Activated T-cell treated with anti-CD3 and anti-CD28 coated beads, Interleukin-2, amount 50 U/mL, for 48 hours (primary cell): Measurements from ENCODE around the gene CHI3L2.
A peak's percentile ranks its signal among the peaks of the same experiment; 100 is the strongest.

ENCODE experiments used
- DNase-seq, 2 experiments: peaks; one replicate each; pipeline ENCODE4 v3.0.0-alpha.2; 2020

CHI3L2 gene

DNA sequence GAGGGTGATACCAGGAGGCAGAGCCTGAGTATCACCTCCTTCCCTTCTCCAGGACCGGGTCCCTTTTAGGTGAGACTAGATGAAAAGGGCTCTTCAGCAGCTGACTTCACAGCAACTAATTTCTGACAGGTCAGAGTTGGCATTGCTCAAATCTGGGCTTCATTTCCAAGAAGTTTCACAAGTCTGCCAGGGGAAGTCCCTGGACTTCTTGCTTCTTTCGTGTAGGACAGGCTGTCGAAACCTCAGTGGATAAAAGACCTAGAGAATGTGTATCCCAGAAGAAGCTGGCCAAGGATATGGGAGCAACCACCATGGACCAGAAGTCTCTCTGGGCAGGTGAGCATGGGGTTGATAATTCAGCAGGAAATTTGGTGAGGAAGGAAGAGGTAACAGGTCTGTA lies at the start of gene CHI3L2:
CHI3L2 (plus strand) TSS at position 280 of the 400 bp plus-strand sequence; CDS start at position 297, 17 bp downstream.
- DNase-seq, result no peak

DNA sequence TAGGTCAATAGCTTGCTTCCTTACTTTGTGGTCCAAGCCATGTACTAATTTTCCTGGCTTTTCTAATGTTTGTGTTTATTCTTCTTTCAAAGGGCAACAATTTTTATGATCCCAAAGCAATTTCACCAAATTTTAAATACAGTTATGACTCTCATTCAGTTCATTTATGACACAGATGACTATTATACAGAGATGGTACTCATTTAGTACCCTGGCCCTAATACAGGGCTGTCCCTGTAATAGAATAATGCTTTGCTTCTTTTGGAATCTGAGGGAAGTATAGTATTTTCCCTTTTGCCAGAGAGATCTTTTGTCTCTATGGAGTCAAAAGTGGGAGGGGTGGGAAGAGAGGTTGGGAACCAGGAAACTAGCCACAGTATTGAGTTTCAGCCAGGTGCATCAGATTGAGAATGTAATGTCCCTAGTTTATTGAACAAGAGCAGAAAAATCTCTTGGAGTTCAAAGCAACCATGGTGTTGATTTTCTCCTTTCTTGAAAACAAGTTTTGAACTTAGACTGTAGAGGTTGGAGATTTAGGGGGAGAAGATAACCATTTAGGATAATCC lies 47.5 kb upstream of the CHI3L2 start:
- no peak for DNase-seq

- no peak for DNase-seq
Measured at GRCh38 chr1:111182052-111182451, 45.5 kb upstream of the CHI3L2 start.

GRCh38 chr1:111183308-111184069 lies 44.0 kb upstream of the CHI3L2 start:
- no peak for DNase-seq

GRCh38 chr1:111184663-111185062 lies 42.9 kb upstream of the CHI3L2 start:
- no peak for DNase-seq

DNA sequence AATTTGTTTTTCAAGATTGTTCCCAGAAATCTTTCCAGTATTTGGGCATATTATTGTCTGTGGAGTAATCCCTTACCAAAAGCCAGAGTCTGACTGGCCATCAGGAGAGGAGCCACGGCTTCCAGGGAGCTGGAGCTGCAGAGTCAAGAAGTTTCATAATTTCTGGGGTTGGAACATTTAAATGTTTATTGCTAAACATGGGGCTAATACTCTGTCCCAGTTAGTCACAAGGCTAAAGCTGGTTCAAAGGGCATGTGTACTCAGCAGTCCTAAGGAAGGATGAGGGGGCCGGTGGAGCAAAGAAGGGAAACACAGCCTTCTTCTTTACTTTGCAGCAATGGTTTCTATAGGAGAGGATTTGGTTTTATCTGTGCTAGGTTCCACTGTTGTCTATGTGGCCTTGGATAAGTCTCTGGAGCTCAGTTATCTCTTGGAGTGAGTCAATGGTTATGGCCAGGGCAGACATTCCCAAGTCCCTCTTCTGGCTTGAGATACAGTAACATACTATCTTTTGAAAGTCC lies 36.5 kb upstream of the CHI3L2 start:
- DNase-seq, result no peak

DNA sequence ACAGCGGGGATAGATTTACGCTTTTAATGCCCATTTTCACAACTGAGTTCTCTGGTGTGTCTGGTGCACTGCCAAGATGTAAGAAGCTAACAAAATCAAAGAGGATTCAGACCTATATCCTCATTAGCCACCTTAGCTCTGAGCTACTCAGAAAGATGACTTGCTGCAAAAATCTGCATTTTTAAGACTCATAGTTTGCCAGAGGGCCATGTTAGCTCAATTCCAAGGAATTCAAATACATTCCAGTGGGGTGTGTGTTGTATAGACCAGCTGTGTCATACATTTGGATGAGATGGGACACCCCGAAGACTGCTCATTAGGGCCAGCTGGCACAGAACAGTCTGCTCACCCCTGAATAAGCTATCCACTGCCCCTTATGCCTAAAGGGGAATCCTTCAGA lies 36.0 kb upstream of the CHI3L2 start:
- DNase-seq, result no peak

GRCh38 chr1:111192074-111192473 lies 35.4 kb upstream of the CHI3L2 start:
- no peak for DNase-seq

DNA sequence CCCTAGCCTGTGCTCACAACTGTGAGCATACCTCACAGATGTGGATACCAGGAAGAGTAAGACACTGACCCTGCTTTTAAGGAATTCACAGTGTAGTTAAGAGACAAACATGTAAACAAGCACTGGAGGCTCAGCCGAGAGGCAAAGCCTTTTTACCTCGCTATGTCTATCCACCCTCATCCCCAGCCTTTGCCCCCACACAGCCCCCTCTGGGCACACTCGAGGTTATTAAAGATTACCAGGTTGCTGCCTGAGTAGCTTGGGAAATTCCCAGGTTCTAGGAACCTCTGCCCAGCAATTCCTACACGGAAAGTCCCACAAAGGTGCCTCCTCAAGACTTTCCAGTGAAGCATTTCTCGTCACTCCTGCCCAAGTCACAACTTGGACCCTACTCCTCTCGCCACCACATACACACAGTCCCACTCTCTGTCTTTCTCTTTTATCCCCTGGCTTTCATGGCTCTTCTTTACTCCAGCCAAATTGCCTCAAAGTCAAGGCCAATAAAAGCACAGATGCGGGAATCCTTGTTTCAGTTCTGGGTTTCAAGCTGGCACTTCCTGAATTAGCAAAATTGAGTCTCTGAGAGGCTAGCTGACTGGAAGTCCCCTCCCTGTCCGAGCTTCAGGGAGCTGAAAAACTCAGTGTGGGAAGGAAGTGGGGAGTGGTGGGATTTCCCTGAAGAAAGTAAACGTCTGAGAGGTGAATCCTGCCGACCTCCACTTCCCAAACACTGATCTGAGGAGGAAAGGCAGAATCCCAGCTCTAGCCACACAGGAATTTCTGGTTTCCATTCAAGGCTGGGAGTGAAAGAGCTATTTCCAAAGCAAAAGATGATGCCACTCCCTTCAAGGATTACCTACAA lies 34.6 kb upstream of the CHI3L2 start:
- DNase-seq, result no peak

DNA sequence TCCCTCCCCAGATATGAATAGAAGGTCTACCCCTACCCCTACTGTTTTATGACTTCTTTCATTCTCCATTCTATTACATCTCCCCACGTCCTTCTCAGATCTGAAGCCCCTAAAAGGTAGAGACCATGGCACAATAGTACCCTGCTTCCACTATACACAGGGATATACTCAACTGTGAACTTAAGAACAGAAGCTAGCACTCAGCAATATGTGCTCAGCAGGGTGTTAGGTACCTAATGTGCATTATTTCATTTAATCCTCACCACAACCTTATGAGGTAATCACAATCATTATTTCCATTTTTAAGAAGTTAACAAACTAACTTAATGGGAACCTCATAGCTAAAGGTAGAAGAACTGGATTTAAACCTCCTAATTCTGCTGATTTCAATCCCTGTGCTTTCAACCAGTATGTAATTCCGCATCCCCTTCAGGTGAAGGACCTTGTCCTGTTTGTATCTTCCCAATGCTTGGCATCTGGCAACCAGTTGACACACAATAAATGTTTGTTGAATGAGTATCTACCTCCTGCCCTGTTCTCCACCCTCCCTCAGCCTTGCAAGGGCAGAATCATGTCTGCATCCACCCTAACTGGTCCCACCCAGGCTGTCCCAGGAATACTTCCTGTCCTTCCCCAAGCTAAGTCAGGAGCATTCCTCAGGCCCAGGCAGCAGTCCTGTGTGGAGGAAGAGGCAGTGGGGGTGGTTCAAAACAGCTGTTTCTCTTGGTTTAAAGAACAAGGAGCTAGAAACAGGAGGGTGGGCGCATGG lies 33.6 kb upstream of the CHI3L2 start:
- DNase-seq, result no peak

- DNase-seq, result no peak
Measured at GRCh38 chr1:111195002-111195684, 32.4 kb upstream of the CHI3L2 start.

- no peak for DNase-seq
Measured at GRCh38 chr1:111196213-111196612, 31.3 kb upstream of the CHI3L2 start.

GRCh38 chr1:111197598-111198284 lies 29.8 kb upstream of the CHI3L2 start:
- peak in 1 of 2 experiments; percentile 71 for DNase-seq

- DNase-seq, result peak in 1 of 2 experiments; percentile 30
Measured at GRCh38 chr1:111198836-111199235, 28.7 kb upstream of the CHI3L2 start.

DNA sequence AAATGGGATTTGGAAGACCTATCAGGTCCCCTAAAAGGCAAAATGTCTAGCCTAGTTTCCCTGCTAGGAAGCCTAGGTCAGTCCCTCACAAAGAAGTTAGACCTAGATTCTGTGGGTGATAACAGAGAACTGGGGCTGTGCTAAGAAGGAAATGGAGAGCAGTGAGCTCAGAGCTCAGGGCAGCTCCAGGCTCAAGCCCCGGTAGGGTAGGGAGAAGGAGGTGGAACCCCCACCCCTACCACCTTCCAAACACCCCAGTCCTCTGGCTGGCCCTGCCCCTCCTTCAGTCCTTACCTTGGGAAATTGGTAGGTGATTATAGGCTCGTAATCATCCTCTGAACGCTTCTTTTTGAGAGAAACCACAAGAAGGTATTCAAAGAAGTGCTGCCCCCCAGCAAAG lies 28.2 kb upstream of the CHI3L2 start:
- DNase-seq, result peak in 1 of 2 experiments; percentile 43

- peak; percentile 80 to 83 for DNase-seq
Measured at GRCh38 chr1:111199881-111200801, 27.4 kb upstream of the CHI3L2 start, which contains the start of gene DENND2D. Gene DENND2D, minus strand, starts transcription at chr1:111200646. Its CDS starts 187 bp downstream, at chr1:111200459.

- DNase-seq, result no peak
Measured at GRCh38 chr1:111200802-111201161, 26.7 kb upstream of the CHI3L2 start.

GRCh38 chr1:111201275-111202090 lies 26.0 kb upstream of the CHI3L2 start:
- no peak for DNase-seq

DNA sequence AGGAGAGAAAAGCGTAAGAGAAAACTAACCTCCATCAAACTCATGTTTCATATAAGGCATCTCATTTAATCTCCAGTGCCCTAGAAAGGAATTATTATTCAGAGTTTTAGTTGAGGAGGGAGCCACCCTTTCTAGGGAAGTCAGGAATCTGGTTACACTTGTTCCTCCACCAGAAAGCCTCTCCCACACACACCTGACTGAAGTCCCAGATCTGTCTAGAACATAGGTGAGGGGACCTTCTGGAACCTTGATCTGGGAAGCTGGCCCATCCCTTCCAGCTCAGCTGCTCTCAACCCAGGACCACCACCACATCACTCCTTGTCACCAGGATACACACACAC lies 25.2 kb upstream of the CHI3L2 start:
- DNase-seq, result no peak
